Heart left ventricle (tissue), 13 donors: ENCODE results near the gene TOB1.

Experiments
- CTCF ChIP-seq, 12 donors: fragments of 200-600 bp; sonication (generic) in 4 of 12; IDR thresholded peaks; one replicate each; pipeline versions ENCODE4 v1.5.0 to v1.8.0; 2018 to 2022; ENCODE audit warnings: antibody characterized with exemption in 12 of 12, mild to moderate bottlenecking in 5 of 12
- POLR2A ChIP-seq, 2 donors: fragments of 450-650 bp; IDR thresholded peaks; one replicate each; pipeline ENCODE4 v1.6.1; 2017; ENCODE audit warnings: antibody characterized with exemption in 2 of 2, mild to moderate bottlenecking in 2 of 2, moderate library complexity in 2 of 2
- donor health status: ischemic (EF 13 %, LVEDD 7.1; RV severe dilation, severe dysfunction).
- donor health status: DM: no; HTN: yes; CAD: no.
- donor health status: DM: no; HTN: no; CAD: no.
- donor health status: ischemic (EF 25% LVEDD 6.9; RV normal size, moderate dysfunction).
- donor health status: ischemic (EF 25% LVEDD 5.7; RV mildly dilated, moderate dysfunction).
- donor health status: ischemic (EF 35%, LVEDD 5.7; RV mildly dilated, moderate dysfunction).
- donor health status: nonischemic (EF 11% LVEDD 7.7; RV severe dilation, severe dysfunction).
- donor health status: DM: yes; HTN: yes; CAD: no.
- donor health status: PGD.
- donor health status: ischemic (EF 29% LVEDD 5.4; RV normal size, mild dysfunction).
- donor health status: nonischemic (EF 23%, LVEDD 6.1; RV moderate dilation, normal function).

- no peak for TF ChIP-seq POLR2A (IDR thresholded peaks at IDR 0.05)
- TF ChIP-seq CTCF (IDR thresholded peaks at IDR 0.05), result no peak
These were observed 1.5 kb downstream of the TOB1 start for GRCh38 chr17:50864747-50865059.
